NCI-H1417 treated with DMSO at 0.1 percent for 48 hours (cell line): ENCODE measurements around the gene ABCC6.

Experiments used
- DNase-seq: peaks from one replicate; lab custom pipeline; 2025; lab: John Stamatoyannopoulos, UW

Gene ABCC6

GRCh38 chr16:16141784-16142396, 81.4 kb downstream of the ABCC6 start:
- no peak for DNase-seq

GRCh38 chr16:16141141-16141540, 82.2 kb downstream of the ABCC6 start:
- DNase-seq, result no peak

GRCh38 chr16:16140537-16140936, 82.8 kb downstream of the ABCC6 start:
- no peak for DNase-seq

GRCh38 chr16:16139806-16140205, 83.5 kb downstream of the ABCC6 start:
- DNase-seq, result no peak

GRCh38 chr16:16139061-16139460, 84.2 kb downstream of the ABCC6 start:
- no peak for DNase-seq

- DNase-seq, result no peak
Measured at GRCh38 chr16:16138034-16138635, 85.2 kb downstream of the ABCC6 start.

- no peak for DNase-seq
Measured at GRCh38 chr16:16137110-16137509, 86.2 kb downstream of the ABCC6 start.

- DNase-seq, result no peak
Measured at GRCh38 chr16:16136588-16136987, 86.7 kb downstream of the ABCC6 start.

GRCh38 chr16:16133943-16134604, 89.2 kb downstream of the ABCC6 start:
- no peak for DNase-seq

GRCh38 chr16:16131659-16132058, 91.6 kb downstream of the ABCC6 start:
- no peak for DNase-seq

GRCh38 chr16:16131204-16131603, 92.1 kb downstream of the ABCC6 start:
- no peak for DNase-seq

- DNase-seq, result no peak
Measured at GRCh38 chr16:16127469-16128116, 95.7 kb downstream of the ABCC6 start.

GRCh38 chr16:16126896-16127295, 96.4 kb downstream of the ABCC6 start:
- DNase-seq, result no peak

GRCh38 chr16:16124974-16125373, 98.3 kb downstream of the ABCC6 start:
- DNase-seq, result no peak

GRCh38 chr16:16124438-16124837, 98.9 kb downstream of the ABCC6 start:
- DNase-seq, result no peak

GRCh38 chr16:16122264-16122663, 101.0 kb downstream of the ABCC6 start:
- no peak for DNase-seq

GRCh38 chr16:16121185-16121727, 102.0 kb downstream of the ABCC6 start:
- no peak for DNase-seq

GRCh38 chr16:16120382-16121184, 102.7 kb downstream of the ABCC6 start:
- no peak for DNase-seq

GRCh38 chr16:16120044-16120381, 103.3 kb downstream of the ABCC6 start:
- no peak for DNase-seq

GRCh38 chr16:16118337-16118736, 105.0 kb downstream of the ABCC6 start:
- no peak for DNase-seq

- no peak for DNase-seq
Measured at GRCh38 chr16:16116841-16117240, 106.5 kb downstream of the ABCC6 start.

- no peak for DNase-seq
Measured at GRCh38 chr16:16113076-16113475, 110.2 kb downstream of the ABCC6 start.
